Hepatocyte (in vitro differentiated cells): ENCODE data around the gene GMEB2. TPM values are rescaled to one million over a fixed set of nuclear protein-coding genes. Genes with fewer than 3 reads are reported as not detected.
A peak's percentile ranks its signal among the peaks of the same experiment; 100 is the strongest.

ENCODE experiments used
- DNase-seq: peaks from one replicate; pipeline ENCODE4 v3.0.0-alpha.2; 2016; ENCODE audit warnings: low spot score
- H2AFZ ChIP-seq: fragments of 200-600 bp; sonication (generic); 2 replicates; pipeline ENCODE4 v1.6.0; 2016; ENCODE audit warnings: antibody characterized with exemption, mild to moderate bottlenecking
- H3K27ac ChIP-seq: fragments of 200-600 bp; sonication (generic); 2 replicates; pipeline ENCODE4 v1.5.1; 2016; ENCODE audit warnings: mild to moderate bottlenecking
- H3K27me3 ChIP-seq: fragments of 200-600 bp; sonication (generic); 2 replicates; pipeline ENCODE4 v1.6.1; 2016
- H3K36me3 ChIP-seq: fragments of 200-600 bp; sonication (generic); replicated peaks from 2 replicates; pipeline ENCODE4 v1.5.1; 2016; ENCODE audit warnings: low read depth; ENCODE audit not compliant: insufficient read depth
- H3K4me1 ChIP-seq: fragments of 200-600 bp; sonication (generic); 2 replicates; pipeline ENCODE4 v1.5.1; 2016; ENCODE audit warnings: mild to moderate bottlenecking, moderate library complexity; ENCODE audit not compliant: insufficient read depth
- H3K4me2 ChIP-seq: fragments of 200-600 bp; sonication (generic); 2 replicates; pipeline ENCODE4 v1.6.0; 2016
- H3K4me3 ChIP-seq: fragments of 200-600 bp; sonication (generic); 2 replicates; pipeline ENCODE4 v1.5.1; 2016; ENCODE audit warnings: mild to moderate bottlenecking
- H3K79me2 ChIP-seq: fragments of 200-600 bp; sonication (generic); 2 replicates; pipeline ENCODE4 v1.6.0; 2017; ENCODE audit warnings: mild to moderate bottlenecking
- H3K9me2 ChIP-seq: fragments of 200-600 bp; sonication (generic); replicated peaks from 2 replicates; pipeline ENCODE4 v1.6.0; 2017; ENCODE audit warnings: mild to moderate bottlenecking; ENCODE audit not compliant: insufficient read depth
- H3K9me3 ChIP-seq: fragments of 200-600 bp; sonication (generic); 2 replicates; pipeline ENCODE4 v1.5.1; 2016; ENCODE audit warnings: low read depth, mild to moderate bottlenecking
- H4K20me1 ChIP-seq: fragments of 200-600 bp; sonication (generic); 2 replicates; pipeline ENCODE4 v1.6.0; 2016; ENCODE audit warnings: mild to moderate bottlenecking; ENCODE audit not compliant: insufficient read depth, poor library complexity, severe bottlenecking
- CTCF ChIP-seq: fragments of 200-600 bp; sonication (generic); IDR thresholded peaks from 2 replicates; pipeline ENCODE4 v1.5.1; 2016; ENCODE audit warnings: antibody characterized with exemption, mild to moderate bottlenecking; ENCODE audit not compliant: poor library complexity
- EZH2 ChIP-seq: fragments of 200-600 bp; sonication (generic); IDR thresholded peaks from 2 replicates; pipeline ENCODE4 v1.6.1; 2016; ENCODE audit warnings: antibody characterized with exemption, mild to moderate bottlenecking, borderline replicate concordance
- EZH2phosphoT487 ChIP-seq: fragments of 200-600 bp; sonication (generic); IDR thresholded peaks from one replicate; pipeline ENCODE4 v1.6.1; 2018; ENCODE audit warnings: antibody characterized with exemption, mild to moderate bottlenecking, low read depth, moderate library complexity; ENCODE audit not compliant: unreplicated experiment, severe bottlenecking
- WGBS: methylation state at CpG from one replicate; pipeline ENCODE4 v1.1.6; 2016; ENCODE audit warnings: low lambda C conversion rate; ENCODE audit errors: missing lambda C conversion rate; 5-methylcytosine and 5-hydroxymethylcytosine counted together
- polyA plus RNA-seq: library from polyadenylated mRNA; unstranded; fragments of >200 nt; fragmentation: Nextera tagmentation; extraction: Ambion mirVana; gene quantifications from 2 replicates; pipeline ENCODE4 v1.2.1, GENCODE V29; 2016
- total RNA-seq: library from RNA; depleted of rRNA; stranded (reverse); fragments of >200 nt; gene quantifications from 2 replicates; pipeline ENCODE4 v1.2.3, GENCODE V29; 2014

Gene GMEB2
- total and polyA plus RNA-seq, 2 experiments from 2014 or later = 8.7 to 10.7 TPM

- no peak for TF ChIP-seq CTCF
- no peak for TF ChIP-seq EZH2phosphoT487
- H3K27me3 ChIP-seq = no peaks in the 10 kb centered on the region
- H3K4me2 ChIP-seq = no peak overlapping the region
- no peak overlapping the region for H2AFZ ChIP-seq
- H3K27ac ChIP-seq = no peak overlapping the region
- H3K9me2 ChIP-seq = no peaks in the 10 kb centered on the region
- H3K4me1 ChIP-seq = no peaks in the 10 kb centered on the region
- no peak for DNase-seq
- H3K4me3 ChIP-seq = no peak overlapping the region
- H4K20me1 ChIP-seq = no peaks in the 10 kb centered on the region
- WGBS = 63% methylated on average over 6 of the region's 6 CpGs
- H3K79me2 ChIP-seq = no peaks in the 10 kb centered on the region
- H3K36me3 ChIP-seq = no peaks in the 10 kb centered on the region
- no peaks in the 10 kb centered on the region for H3K9me3 ChIP-seq
Measured at GRCh38 chr20:63545814-63546213, 81.1 kb downstream of the GMEB2 start.

GRCh38 chr20:63544958-63545516 is 81.9 kb downstream of the GMEB2 start:
- H4K20me1 ChIP-seq = no peaks in the 10 kb centered on the region
- 71% methylated on average over 19 of the region's 19 CpGs for WGBS
- H3K9me3 ChIP-seq = no peaks in the 10 kb centered on the region
- TF ChIP-seq CTCF (no peak), EZH2 (no peak), EZH2phosphoT487 (no peak)
- no peak overlapping the region for H3K4me2 ChIP-seq
- no peaks in the 10 kb centered on the region for H3K27me3 ChIP-seq
- no peaks in the 10 kb centered on the region for H3K9me2 ChIP-seq
- H3K4me3 ChIP-seq = no peak overlapping the region
- H3K4me1 ChIP-seq = no peaks in the 10 kb centered on the region
- no peak overlapping the region for H2AFZ ChIP-seq
- DNase-seq = peak; percentile 74
- no peak overlapping the region for H3K27ac ChIP-seq
- no peaks in the 10 kb centered on the region for H3K36me3 ChIP-seq
- no peaks in the 10 kb centered on the region for H3K79me2 ChIP-seq

- Histone ChIP-seq H3K27me3 (no peaks in the 10 kb centered on the region), H3K4me2 (no peak overlapping the region), H4K20me1 (no peaks in the 10 kb centered on the region), H3K36me3 (no peaks in the 10 kb centered on the region), H2AFZ (no peak overlapping the region), H3K9me2 (no peaks in the 10 kb centered on the region), H3K79me2 (no peaks in the 10 kb centered on the region), H3K27ac (no peak overlapping the region), H3K9me3 (no peaks in the 10 kb centered on the region), H3K4me3 (no peak overlapping the region), H3K4me1 (no peaks in the 10 kb centered on the region)
- DNase-seq = no peak
- TF ChIP-seq EZH2 (no peak), CTCF (no peak), EZH2phosphoT487 (no peak)
- 76% methylated on average over 27 of the region's 27 CpGs for WGBS
Measured at GRCh38 chr20:63544241-63544957, 82.5 kb downstream of the GMEB2 start.
